IPS DF 4.7 (cell line): ENCODE results near the gene HSD17B12.
A peak's percentile ranks its signal among the peaks of the same experiment; 100 is the strongest.
"Not testable (repeated sequence)": the region's sequence is repeated elsewhere in the genome, so short reads cannot be mapped to it uniquely, and the experiment has no call there.

Source experiments
- DNase-seq: peaks from one replicate; pipeline ENCODE4 v3.0.0-alpha.2; 2013; ENCODE audit warnings: low spot score; ENCODE audit errors: extremely low read depth

HSD17B12 gene

GRCh38 chr11:43680521-43681400 lies at the start of gene HSD17B12:
Gene HSD17B12, plus strand, starts transcription at chr11:43680738. Its CDS starts 90 bp downstream, at chr11:43680828.
- DNase-seq, result peak; percentile 97

GRCh38 chr11:43631732-43632131 lies 48.8 kb upstream of the HSD17B12 start:
- no peak for DNase-seq

GRCh38 chr11:43632181-43632580 lies 48.4 kb upstream of the HSD17B12 start:
- DNase-seq, result no peak

GRCh38 chr11:43638717-43639116 lies 41.8 kb upstream of the HSD17B12 start:
- no peak for DNase-seq

- DNase-seq, result no peak
Measured at GRCh38 chr11:43639224-43639623, 41.3 kb upstream of the HSD17B12 start.

GRCh38 chr11:43639920-43640319 lies 40.6 kb upstream of the HSD17B12 start:
- DNase-seq, result no peak

GRCh38 chr11:43643898-43644620 lies 36.5 kb upstream of the HSD17B12 start:
- peak; percentile 51 for DNase-seq

GRCh38 chr11:43644621-43645299 lies 35.8 kb upstream of the HSD17B12 start:
- DNase-seq, result no peak

- DNase-seq, result no peak
Measured at GRCh38 chr11:43646767-43647166, 33.8 kb upstream of the HSD17B12 start.

- DNase-seq, result no peak
Measured at GRCh38 chr11:43648888-43649287, 31.6 kb upstream of the HSD17B12 start.

- no peak for DNase-seq
Measured at GRCh38 chr11:43649501-43649900, 31.0 kb upstream of the HSD17B12 start.

- no peak for DNase-seq
Measured at GRCh38 chr11:43649921-43650320, 30.6 kb upstream of the HSD17B12 start.

- not testable (repeated sequence) for DNase-seq
Measured at GRCh38 chr11:43663018-43663417, 17.5 kb upstream of the HSD17B12 start.

- no peak for DNase-seq
Measured at GRCh38 chr11:43664295-43664694, 16.2 kb upstream of the HSD17B12 start.

GRCh38 chr11:43671284-43671683 lies 9.3 kb upstream of the HSD17B12 start:
- not testable (repeated sequence) for DNase-seq

- no peak for DNase-seq
Measured at GRCh38 chr11:43674560-43674959, 6.0 kb upstream of the HSD17B12 start.

GRCh38 chr11:43676933-43677332 lies 3.6 kb upstream of the HSD17B12 start:
- no peak for DNase-seq

- DNase-seq, result no peak
Measured at GRCh38 chr11:43681401-43681942, 934 bp downstream of the HSD17B12 start.

GRCh38 chr11:43682081-43682480 lies 1.5 kb downstream of the HSD17B12 start:
- not testable (repeated sequence) for DNase-seq

- DNase-seq, result no peak
Measured at GRCh38 chr11:43685440-43685839, 4.9 kb downstream of the HSD17B12 start.

GRCh38 chr11:43686207-43686606 lies 5.7 kb downstream of the HSD17B12 start:
- no peak for DNase-seq
